ENCODE results near the gene EIF4H. TPM values are rescaled to one million over a fixed set of nuclear protein-coding genes. Genes with fewer than 3 reads are reported as not detected.

The EIF4H gene
- total and polyA plus RNA-seq, 2 of the 8 experiments (the other 6 are each of a cell fraction or from before 2014, with no cell fraction given) = 323 to 382 TPM

DNA sequence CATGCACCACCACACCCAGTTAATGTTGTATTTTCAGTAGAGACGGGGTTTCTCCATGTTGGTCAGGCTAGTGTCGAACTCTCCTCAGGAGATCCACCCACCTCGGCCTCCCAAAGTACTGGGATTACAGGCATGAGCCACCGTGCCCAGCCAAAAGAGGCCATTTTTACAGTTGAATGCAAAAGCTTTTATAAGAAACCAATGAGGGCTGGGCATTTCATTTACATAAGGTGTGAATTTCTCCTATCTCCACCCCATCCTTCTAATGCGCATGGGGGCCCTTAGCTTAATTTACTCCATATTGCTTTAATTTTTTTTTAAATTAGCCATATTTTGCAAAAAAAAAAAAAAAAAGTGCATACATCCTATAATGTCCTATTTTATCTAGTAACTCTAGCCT lies 25.1 kb upstream of the EIF4H start (continued):
- TF ChIP-seq, protein P1, sequence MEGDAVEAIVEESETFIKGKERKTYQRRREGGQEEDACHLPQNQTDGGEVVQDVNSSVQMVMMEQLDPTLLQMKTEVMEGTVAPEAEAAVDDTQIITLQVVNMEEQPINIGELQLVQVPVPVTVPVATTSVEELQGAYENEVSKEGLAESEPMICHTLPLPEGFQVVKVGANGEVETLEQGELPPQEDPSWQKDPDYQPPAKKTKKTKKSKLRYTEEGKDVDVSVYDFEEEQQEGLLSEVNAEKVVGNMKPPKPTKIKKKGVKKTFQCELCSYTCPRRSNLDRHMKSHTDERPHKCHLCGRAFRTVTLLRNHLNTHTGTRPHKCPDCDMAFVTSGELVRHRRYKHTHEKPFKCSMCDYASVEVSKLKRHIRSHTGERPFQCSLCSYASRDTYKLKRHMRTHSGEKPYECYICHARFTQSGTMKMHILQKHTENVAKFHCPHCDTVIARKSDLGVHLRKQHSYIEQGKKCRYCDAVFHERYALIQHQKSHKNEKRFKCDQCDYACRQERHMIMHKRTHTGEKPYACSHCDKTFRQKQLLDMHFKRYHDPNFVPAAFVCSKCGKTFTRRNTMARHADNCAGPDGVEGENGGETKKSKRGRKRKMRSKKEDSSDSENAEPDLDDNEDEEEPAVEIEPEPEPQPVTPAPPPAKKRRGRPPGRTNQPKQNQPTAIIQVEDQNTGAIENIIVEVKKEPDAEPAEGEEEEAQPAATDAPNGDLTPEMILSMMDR (IDR thresholded peaks at IDR 0.05; ENCODE audit: control extremely low read depth in 1 of 3, insufficient read depth in 1 of 3, low read depth in 1 of 3, low read length in 3 of 3) = no peak
- TF ChIP-seq SIX5 (IDR thresholded peaks at IDR 0.05; ENCODE audit: low read depth, low read length) (no peak), RXRA (IDR thresholded peaks at IDR 0.05; ENCODE audit: insufficient read depth, low read depth, low read length) (no peak), BACH1 (IDR thresholded peaks at IDR 0.05; ENCODE audit: low read length) (no peak), SP1 (IDR thresholded peaks at IDR 0.05; ENCODE audit: low read depth, low read length) (no peak), TBP (IDR thresholded peaks at IDR 0.05; ENCODE audit: low read depth, low read length) (no peak)
- TF ChIP-seq, protein P2, sequence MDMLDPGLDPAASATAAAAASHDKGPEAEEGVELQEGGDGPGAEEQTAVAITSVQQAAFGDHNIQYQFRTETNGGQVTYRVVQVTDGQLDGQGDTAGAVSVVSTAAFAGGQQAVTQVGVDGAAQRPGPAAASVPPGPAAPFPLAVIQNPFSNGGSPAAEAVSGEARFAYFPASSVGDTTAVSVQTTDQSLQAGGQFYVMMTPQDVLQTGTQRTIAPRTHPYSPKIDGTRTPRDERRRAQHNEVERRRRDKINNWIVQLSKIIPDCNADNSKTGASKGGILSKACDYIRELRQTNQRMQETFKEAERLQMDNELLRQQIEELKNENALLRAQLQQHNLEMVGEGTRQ (IDR thresholded peaks at IDR 0.05; ENCODE audit: low read length) = no peak
- TF ChIP-seq, protein P3, sequence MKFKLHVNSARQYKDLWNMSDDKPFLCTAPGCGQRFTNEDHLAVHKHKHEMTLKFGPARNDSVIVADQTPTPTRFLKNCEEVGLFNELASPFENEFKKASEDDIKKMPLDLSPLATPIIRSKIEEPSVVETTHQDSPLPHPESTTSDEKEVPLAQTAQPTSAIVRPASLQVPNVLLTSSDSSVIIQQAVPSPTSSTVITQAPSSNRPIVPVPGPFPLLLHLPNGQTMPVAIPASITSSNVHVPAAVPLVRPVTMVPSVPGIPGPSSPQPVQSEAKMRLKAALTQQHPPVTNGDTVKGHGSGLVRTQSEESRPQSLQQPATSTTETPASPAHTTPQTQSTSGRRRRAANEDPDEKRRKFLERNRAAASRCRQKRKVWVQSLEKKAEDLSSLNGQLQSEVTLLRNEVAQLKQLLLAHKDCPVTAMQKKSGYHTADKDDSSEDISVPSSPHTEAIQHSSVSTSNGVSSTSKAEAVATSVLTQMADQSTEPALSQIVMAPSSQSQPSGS (IDR thresholded peaks at IDR 0.05; ENCODE audit: low read length) = no peak

Data from H1 (cell line).